ENCODE results near the gene MAP1LC3C.
A peak's percentile ranks its signal among the peaks of the same experiment; 100 is the strongest.
"Not testable (repeated sequence)": the region's sequence is repeated elsewhere in the genome, so short reads cannot be mapped to it uniquely, and the experiment has no call there.

The MAP1LC3C gene

GRCh38 chr1:241997401-241997998, 1.4 kb downstream of the MAP1LC3C start:
- no peak for TF ChIP-seq ZFX (IDR thresholded peaks at IDR 0.05; ENCODE audit: borderline replicate concordance)
- TF ChIP-seq, protein P1, sequence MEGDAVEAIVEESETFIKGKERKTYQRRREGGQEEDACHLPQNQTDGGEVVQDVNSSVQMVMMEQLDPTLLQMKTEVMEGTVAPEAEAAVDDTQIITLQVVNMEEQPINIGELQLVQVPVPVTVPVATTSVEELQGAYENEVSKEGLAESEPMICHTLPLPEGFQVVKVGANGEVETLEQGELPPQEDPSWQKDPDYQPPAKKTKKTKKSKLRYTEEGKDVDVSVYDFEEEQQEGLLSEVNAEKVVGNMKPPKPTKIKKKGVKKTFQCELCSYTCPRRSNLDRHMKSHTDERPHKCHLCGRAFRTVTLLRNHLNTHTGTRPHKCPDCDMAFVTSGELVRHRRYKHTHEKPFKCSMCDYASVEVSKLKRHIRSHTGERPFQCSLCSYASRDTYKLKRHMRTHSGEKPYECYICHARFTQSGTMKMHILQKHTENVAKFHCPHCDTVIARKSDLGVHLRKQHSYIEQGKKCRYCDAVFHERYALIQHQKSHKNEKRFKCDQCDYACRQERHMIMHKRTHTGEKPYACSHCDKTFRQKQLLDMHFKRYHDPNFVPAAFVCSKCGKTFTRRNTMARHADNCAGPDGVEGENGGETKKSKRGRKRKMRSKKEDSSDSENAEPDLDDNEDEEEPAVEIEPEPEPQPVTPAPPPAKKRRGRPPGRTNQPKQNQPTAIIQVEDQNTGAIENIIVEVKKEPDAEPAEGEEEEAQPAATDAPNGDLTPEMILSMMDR (IDR thresholded peaks at IDR 0.05), result no peak
- H3K27ac ChIP-seq, result no peak overlapping the region

DNA sequence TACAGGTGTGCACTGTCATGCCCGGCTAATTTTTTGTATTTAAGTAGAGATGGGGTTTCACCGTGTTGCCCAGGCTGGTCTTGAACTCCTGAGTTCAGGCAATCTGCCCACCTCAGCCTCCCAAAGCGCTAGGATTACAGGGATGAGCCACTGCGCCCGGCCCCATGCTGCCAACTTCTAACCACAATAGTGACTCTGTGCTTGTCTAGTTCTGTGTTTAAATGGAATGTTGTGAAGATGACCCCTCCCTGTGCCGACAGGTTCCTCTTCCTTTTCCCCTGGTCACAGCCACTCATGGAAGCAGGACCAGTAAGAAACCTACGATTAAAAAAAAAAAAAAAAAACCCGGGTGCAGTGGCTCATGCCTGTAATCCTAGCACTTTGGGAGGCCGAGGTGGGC, 4.7 kb downstream of the MAP1LC3C start:
- no peak overlapping the region for H3K27ac ChIP-seq

GRCh38 chr1:241992734-241993133, 6.2 kb downstream of the MAP1LC3C start:
- TF ChIP-seq ZFX (IDR thresholded peaks at IDR 0.05; ENCODE audit: borderline replicate concordance), result no peak
- TF ChIP-seq, protein P1 (IDR thresholded peaks at IDR 0.05), result no peak
- no peak overlapping the region for H3K27ac ChIP-seq

More for the DNA sequence above, 4.7 kb downstream of the MAP1LC3C start:
- TF ChIP-seq, protein P1 (IDR thresholded peaks at IDR 0.05), result no peak
- TF ChIP-seq ZFX (IDR thresholded peaks at IDR 0.05; ENCODE audit: borderline replicate concordance), result no peak

- no peak for TF ChIP-seq ZFX (IDR thresholded peaks at IDR 0.05; ENCODE audit: borderline replicate concordance)
- TF ChIP-seq, protein P1 (IDR thresholded peaks at IDR 0.05), result no peak
- H3K27ac ChIP-seq, result no peak overlapping the region
Measured at GRCh38 chr1:241990040-241990439, 8.9 kb downstream of the MAP1LC3C start.

DNA sequence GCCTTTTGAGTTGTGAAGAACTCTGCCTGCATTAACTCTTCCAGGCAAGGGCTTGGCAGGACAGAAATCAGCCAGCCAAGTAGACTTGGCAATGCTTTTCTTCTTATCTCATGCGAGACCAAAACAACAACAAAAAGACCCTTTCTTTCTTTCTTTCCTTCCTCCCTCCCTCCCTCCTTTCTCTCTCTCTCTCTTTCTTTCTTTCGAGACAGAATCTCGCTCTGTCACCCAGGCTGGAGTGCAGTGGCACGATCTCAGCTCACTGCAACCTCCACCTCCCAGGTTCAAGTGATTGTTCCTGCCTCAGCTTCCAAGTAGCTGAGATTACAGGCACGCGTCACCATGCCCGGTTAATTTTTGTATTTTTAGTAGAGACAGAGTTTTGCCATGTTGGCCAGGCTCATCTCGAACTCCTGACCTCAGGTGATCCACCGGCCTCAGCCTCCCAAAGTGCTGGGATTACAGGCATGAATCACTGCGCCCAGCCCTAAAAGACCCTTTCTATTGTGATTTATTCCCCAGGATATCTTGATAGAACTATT, 10.4 kb downstream of the MAP1LC3C start:
- H3K27ac ChIP-seq, result not testable (repeated sequence)

GRCh38 chr1:241985787-241986186, 13.1 kb downstream of the MAP1LC3C start:
- no peak overlapping the region for H3K27ac ChIP-seq
- TF ChIP-seq, protein P1 (IDR thresholded peaks at IDR 0.05), result peak; percentile 85
- TF ChIP-seq ZFX (IDR thresholded peaks at IDR 0.05; ENCODE audit: borderline replicate concordance), result no peak

DNA sequence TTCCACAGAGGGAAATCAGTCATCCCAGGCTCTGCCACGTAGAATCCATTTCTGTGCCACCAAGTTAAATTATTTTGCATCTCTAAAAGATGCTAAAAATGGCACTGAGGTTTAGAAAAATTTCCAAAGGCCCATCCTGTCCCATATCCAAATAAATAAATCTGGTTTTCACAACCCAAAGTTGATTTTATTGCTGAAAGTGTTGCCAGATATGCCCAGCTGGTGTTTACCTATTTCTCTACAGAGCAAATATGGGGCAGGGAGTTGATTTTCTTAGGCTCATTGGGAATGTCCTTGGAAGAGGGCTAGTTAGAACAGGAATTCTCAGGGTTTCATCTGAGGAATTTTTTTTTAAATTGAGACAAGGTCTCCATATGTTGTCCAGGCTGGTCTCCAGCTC, 19.0 kb downstream of the MAP1LC3C start:
- no peak overlapping the region for H3K27ac ChIP-seq

More for the DNA sequence above, 19.0 kb downstream of the MAP1LC3C start:
- TF ChIP-seq, protein P1 (IDR thresholded peaks at IDR 0.05), result no peak
- TF ChIP-seq ZFX (IDR thresholded peaks at IDR 0.05; ENCODE audit: borderline replicate concordance), result no peak

Data from 22Rv1 (cell line).